Osteoblast (primary cell): ENCODE results near the gene TBC1D12. TPM values are rescaled to one million over a fixed set of nuclear protein-coding genes. Genes with fewer than 3 reads are reported as not detected.
A peak's percentile ranks its signal among the peaks of the same experiment; 100 is the strongest.

ENCODE experiments used
- DNase-seq: peaks from one replicate; pipeline ENCODE4 v3.0.0; 2011; ENCODE audit warnings: low spot score, mixed read lengths; ENCODE audit not compliant: insufficient read length; ENCODE audit errors: missing footprints
- H2AFZ ChIP-seq: 2 replicates; pipeline ENCODE4 v1.6.0; 2011; ENCODE audit warnings: mild to moderate bottlenecking, low read length
- H3K27ac ChIP-seq: 2 replicates; pipeline ENCODE4 v1.5.1; 2011; ENCODE audit warnings: mild to moderate bottlenecking, low read depth, low read length, moderate library complexity
- H3K27me3 ChIP-seq: 2 replicates; pipeline ENCODE4 v1.6.0; 2012; ENCODE audit warnings: mild to moderate bottlenecking, control low read depth, inconsistent platforms, low read length, moderate library complexity; ENCODE audit not compliant: insufficient read depth
- H3K36me3 ChIP-seq: 2 replicates; pipeline ENCODE4 v1.5.1; 2011; ENCODE audit warnings: mild to moderate bottlenecking, low read length, control low read depth, moderate library complexity; ENCODE audit not compliant: insufficient read depth
- H3K4me1 ChIP-seq: 2 replicates; pipeline ENCODE4 v1.5.1; 2011; ENCODE audit warnings: mild to moderate bottlenecking, low read length, control low read depth, moderate library complexity; ENCODE audit not compliant: insufficient read depth
- H3K4me2 ChIP-seq: 2 replicates; pipeline ENCODE4 v1.6.0; 2011; ENCODE audit warnings: mild to moderate bottlenecking, low read length; ENCODE audit not compliant: insufficient read depth
- H3K4me3 ChIP-seq: fragments of 200-600 bp; sonication (generic); 3 replicates; pipeline ENCODE4 v1.5.1; 2012; ENCODE audit warnings: mild to moderate bottlenecking, low read length, inconsistent platforms; ENCODE audit not compliant: insufficient read depth
- H3K79me2 ChIP-seq: 2 replicates; pipeline ENCODE4 v1.6.0; 2012; ENCODE audit warnings: mild to moderate bottlenecking, low read length, control low read depth, inconsistent platforms; ENCODE audit not compliant: insufficient read depth
- H3K9me3 ChIP-seq: 2 replicates; pipeline ENCODE4 v1.5.1; 2011; ENCODE audit warnings: low read depth, low read length, control low read depth
- H4K20me1 ChIP-seq: 2 replicates; pipeline ENCODE4 v1.6.0; 2012; ENCODE audit warnings: mild to moderate bottlenecking, low read length, control low read depth; ENCODE audit not compliant: insufficient read depth
- total RNA-seq: library from RNA; depleted of rRNA; stranded (reverse); fragments of >200 nt; gene quantifications from 2 replicates; pipeline ENCODE4 v1.2.3, GENCODE V29; 2012
- TF ChIP-seq, protein P1 (sequence below): IDR thresholded peaks from 2 replicates; pipeline ENCODE4 v1.5.1; 2011; ENCODE audit warnings: mild to moderate bottlenecking, low read depth, low read length, moderate library complexity; ENCODE audit errors: extremely low read depth

The TBC1D12 gene
- total RNA-seq, 1 donor: 43.1 TPM

DNA sequence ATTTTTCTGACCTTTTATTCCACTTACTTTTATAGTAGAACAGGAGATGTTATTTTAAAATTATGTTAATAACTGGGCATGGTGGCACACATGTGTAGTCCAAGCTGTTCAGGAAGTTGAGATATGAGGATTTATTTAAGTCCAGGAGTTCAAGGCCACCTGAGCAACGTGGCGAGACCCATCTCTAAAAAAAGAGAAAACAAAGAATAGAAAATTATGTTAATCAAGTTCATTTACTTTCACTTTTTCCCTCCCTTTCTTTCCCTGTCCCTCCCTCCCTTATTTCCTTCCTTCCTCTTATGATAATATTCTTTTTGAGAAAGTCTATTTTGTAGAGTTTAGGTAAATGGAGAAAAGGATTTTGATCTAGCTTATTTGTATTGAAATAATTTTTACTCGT, 94.3 kb downstream of the TBC1D12 start:
- no peak overlapping the region for H3K4me2 ChIP-seq
- no peaks in the 10 kb centered on the region for H4K20me1 ChIP-seq
- peaks cover 6% of the 10 kb centered on the region for H3K36me3 ChIP-seq
- no peak overlapping the region for H3K4me3 ChIP-seq
- peaks cover 3% of the 10 kb centered on the region for H3K79me2 ChIP-seq
- no peak overlapping the region for H2AFZ ChIP-seq
- H3K4me1 ChIP-seq: peaks cover 13% of the 10 kb centered on the region
- TF ChIP-seq, protein P1, sequence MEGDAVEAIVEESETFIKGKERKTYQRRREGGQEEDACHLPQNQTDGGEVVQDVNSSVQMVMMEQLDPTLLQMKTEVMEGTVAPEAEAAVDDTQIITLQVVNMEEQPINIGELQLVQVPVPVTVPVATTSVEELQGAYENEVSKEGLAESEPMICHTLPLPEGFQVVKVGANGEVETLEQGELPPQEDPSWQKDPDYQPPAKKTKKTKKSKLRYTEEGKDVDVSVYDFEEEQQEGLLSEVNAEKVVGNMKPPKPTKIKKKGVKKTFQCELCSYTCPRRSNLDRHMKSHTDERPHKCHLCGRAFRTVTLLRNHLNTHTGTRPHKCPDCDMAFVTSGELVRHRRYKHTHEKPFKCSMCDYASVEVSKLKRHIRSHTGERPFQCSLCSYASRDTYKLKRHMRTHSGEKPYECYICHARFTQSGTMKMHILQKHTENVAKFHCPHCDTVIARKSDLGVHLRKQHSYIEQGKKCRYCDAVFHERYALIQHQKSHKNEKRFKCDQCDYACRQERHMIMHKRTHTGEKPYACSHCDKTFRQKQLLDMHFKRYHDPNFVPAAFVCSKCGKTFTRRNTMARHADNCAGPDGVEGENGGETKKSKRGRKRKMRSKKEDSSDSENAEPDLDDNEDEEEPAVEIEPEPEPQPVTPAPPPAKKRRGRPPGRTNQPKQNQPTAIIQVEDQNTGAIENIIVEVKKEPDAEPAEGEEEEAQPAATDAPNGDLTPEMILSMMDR: no peak
- H3K27ac ChIP-seq: no peak overlapping the region
- no peak for DNase-seq
- no peaks in the 10 kb centered on the region for H3K9me3 ChIP-seq
- H3K27me3 ChIP-seq: no peaks in the 10 kb centered on the region

GRCh38 chr10:94500063-94500462, 97.7 kb downstream of the TBC1D12 start:
- Histone ChIP-seq H3K4me2 (no peak overlapping the region), H3K36me3 (peaks cover 6% of the 10 kb centered on the region), H4K20me1 (no peaks in the 10 kb centered on the region), H3K4me3 (no peak overlapping the region), H2AFZ (no peak overlapping the region), H3K9me3 (no peaks in the 10 kb centered on the region), H3K27me3 (no peaks in the 10 kb centered on the region), H3K4me1 (peaks cover 13% of the 10 kb centered on the region), H3K79me2 (no peaks in the 10 kb centered on the region), H3K27ac (no peak overlapping the region)
- DNase-seq: no peak
- TF ChIP-seq, protein P1: peak; percentile 46

DNA sequence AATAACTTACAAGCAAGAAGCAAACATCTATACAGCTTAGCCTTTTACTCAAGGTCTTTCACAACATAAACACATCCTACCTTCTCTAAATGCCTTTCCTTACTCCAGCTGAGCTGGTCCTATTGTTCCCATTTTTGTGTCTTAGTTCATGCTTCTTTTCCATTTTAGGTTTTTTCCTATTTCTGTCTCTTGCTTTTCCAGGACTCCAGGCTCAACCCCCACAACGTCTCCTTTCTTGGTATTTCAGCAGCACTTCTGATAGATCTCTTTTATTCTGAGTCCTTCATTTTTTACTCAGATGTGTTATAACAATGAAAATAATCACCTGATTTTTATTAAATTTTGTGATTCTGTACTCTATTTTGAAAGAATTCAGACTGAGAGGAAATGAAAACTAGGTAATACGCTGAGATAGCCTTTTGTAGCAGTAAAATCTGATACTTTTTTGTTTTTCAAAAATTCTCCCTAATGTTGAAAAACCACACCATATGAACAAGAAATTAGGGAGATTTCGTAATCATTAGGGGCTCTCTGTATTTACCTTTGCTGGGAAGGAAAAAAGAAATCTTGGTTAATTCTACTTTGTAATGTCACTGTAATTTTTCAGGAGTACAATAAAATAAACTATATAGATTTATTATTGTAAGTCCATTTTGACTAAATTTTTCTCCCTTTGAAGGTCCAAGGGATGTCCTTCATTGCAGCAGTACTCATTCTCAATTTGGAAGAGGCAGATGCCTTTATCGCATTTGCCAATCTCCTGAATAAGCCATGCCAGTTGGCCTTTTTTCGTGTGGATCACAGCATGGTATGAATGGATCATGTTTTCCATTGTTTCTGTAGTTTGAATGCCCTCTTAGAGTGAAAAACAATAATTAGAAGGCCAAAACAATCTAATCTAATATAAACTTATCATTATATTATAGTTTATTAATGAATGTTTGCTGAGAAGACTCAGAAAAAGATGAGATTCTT, 119.2 kb downstream of the TBC1D12 start:
- peak; percentile 45 for DNase-seq
- H3K79me2 ChIP-seq: no peaks in the 10 kb centered on the region
- H3K4me3 ChIP-seq: no peak overlapping the region
- no peak overlapping the region for H2AFZ ChIP-seq
- peaks cover 3% of the 10 kb centered on the region for H3K4me1 ChIP-seq
- H3K36me3 ChIP-seq: peaks cover 3% of the 10 kb centered on the region
- H4K20me1 ChIP-seq: no peaks in the 10 kb centered on the region
- H3K4me2 ChIP-seq: no peak overlapping the region
- no peak overlapping the region for H3K27ac ChIP-seq
- H3K9me3 ChIP-seq: no peaks in the 10 kb centered on the region
- TF ChIP-seq, protein P1: no peak
- no peaks in the 10 kb centered on the region for H3K27me3 ChIP-seq

- Histone ChIP-seq H2AFZ (no peak overlapping the region), H3K36me3 (peaks cover 3% of the 10 kb centered on the region), H3K9me3 (no peaks in the 10 kb centered on the region), H4K20me1 (no peaks in the 10 kb centered on the region), H3K4me3 (no peak overlapping the region), H3K79me2 (no peaks in the 10 kb centered on the region), H3K27ac (no peak overlapping the region), H3K4me1 (peaks cover 3% of the 10 kb centered on the region), H3K4me2 (no peak overlapping the region), H3K27me3 (no peaks in the 10 kb centered on the region)
- TF ChIP-seq, protein P1: no peak
- peak; percentile 84 for DNase-seq
Observed at GRCh38 chr10:94524146-94524545, 121.8 kb downstream of the TBC1D12 start.
